ENCODE data around the gene IGF1.

DNA sequence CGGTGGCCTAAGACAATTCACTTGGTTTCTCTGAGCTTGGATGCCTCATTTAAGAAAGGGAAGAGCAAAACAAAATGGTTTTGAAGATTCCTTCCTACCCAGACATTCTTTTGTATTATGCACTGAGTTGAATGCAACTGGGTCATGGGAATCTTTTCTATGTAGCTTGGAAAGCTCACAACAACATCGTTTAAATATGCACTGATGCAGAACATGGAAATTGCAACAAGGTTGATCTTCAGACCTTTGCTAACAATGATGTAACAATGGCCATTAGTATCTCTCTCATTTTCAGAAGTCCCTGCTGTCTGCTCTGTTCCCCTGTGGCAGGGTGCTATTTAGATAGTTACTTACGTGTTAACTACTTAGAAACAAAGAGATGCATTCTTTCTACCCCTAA, 30.1 kb upstream of the IGF1 start:
- TF ChIP-seq POLR2A (IDR thresholded peaks at IDR 0.05), result no peak
- TF ChIP-seq, protein P1, sequence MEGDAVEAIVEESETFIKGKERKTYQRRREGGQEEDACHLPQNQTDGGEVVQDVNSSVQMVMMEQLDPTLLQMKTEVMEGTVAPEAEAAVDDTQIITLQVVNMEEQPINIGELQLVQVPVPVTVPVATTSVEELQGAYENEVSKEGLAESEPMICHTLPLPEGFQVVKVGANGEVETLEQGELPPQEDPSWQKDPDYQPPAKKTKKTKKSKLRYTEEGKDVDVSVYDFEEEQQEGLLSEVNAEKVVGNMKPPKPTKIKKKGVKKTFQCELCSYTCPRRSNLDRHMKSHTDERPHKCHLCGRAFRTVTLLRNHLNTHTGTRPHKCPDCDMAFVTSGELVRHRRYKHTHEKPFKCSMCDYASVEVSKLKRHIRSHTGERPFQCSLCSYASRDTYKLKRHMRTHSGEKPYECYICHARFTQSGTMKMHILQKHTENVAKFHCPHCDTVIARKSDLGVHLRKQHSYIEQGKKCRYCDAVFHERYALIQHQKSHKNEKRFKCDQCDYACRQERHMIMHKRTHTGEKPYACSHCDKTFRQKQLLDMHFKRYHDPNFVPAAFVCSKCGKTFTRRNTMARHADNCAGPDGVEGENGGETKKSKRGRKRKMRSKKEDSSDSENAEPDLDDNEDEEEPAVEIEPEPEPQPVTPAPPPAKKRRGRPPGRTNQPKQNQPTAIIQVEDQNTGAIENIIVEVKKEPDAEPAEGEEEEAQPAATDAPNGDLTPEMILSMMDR (IDR thresholded peaks at IDR 0.05), result no peak
